MM.1S (cell line): ENCODE results near the gene NOL4L.

ENCODE experiments used
- EZH2 ChIP-seq: fragments of 300-600 bp; sonication (generic); optimal IDR thresholded peaks from 2 replicates; pipeline ENCODE3; 2017; ENCODE audit warnings: low read depth, mild to moderate bottlenecking, antibody characterized with exemption, low read length, mixed read lengths
- EZH2phosphoT487 ChIP-seq: fragments of 300-600 bp; sonication (generic); IDR thresholded peaks from 2 replicates; pipeline ENCODE4 v1.6.1; 2018; ENCODE audit warnings: antibody characterized with exemption, low read length
- TF ChIP-seq, protein P1 (sequence below): fragments of 300-600 bp; sonication (generic); IDR thresholded peaks from 2 replicates; pipeline ENCODE4 v1.5.1; 2016; ENCODE audit warnings: antibody characterized with exemption, low read length, mixed read lengths

DNA sequence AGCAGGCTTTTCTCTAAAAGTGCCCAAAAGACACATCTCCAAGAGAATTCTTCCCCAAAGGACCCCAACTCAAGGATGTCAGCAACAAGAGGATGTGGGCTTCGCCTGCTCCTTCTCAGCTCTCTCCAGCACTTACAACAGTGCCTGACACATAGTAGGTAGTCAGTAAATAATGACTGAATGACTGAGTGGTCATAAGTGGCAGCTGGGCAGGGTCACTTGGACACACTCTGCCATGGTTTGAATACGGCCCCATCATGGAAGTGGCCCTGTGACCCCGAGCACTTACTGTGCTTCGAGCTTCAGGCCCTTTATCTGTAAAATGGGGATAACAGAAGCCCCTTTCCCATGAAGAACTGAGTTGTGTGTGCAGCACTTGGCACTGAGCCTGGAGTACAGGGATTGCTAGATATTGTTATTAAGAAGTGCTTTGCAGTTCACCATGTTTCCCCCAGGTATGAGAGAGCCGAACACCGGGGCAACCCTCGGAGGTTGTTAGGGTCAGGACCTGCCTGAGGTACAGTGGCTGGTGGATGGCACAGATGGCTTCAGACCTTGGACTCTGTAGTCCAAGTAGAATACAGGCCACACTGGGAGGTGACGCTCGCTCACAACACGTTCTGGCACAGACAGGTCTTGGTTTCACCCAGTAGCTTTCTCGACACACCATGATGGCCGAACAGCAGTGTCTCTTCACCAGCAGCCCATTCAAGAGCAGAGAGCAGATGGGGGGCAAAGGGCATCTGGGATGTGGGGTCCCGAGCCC is 56.0 kb downstream of the NOL4L start:
- TF ChIP-seq, protein P1, sequence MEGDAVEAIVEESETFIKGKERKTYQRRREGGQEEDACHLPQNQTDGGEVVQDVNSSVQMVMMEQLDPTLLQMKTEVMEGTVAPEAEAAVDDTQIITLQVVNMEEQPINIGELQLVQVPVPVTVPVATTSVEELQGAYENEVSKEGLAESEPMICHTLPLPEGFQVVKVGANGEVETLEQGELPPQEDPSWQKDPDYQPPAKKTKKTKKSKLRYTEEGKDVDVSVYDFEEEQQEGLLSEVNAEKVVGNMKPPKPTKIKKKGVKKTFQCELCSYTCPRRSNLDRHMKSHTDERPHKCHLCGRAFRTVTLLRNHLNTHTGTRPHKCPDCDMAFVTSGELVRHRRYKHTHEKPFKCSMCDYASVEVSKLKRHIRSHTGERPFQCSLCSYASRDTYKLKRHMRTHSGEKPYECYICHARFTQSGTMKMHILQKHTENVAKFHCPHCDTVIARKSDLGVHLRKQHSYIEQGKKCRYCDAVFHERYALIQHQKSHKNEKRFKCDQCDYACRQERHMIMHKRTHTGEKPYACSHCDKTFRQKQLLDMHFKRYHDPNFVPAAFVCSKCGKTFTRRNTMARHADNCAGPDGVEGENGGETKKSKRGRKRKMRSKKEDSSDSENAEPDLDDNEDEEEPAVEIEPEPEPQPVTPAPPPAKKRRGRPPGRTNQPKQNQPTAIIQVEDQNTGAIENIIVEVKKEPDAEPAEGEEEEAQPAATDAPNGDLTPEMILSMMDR: no peak
- no peak for TF ChIP-seq EZH2phosphoT487
- TF ChIP-seq EZH2: no peak
